ENCODE measurements around the gene RAB10.

- TF ChIP-seq CTCF (IDR thresholded peaks at IDR 0.05): no peak
- no peak for TF ChIP-seq POLR2A (IDR thresholded peaks at IDR 0.05)
- TF ChIP-seq POLR2AphosphoS5 (IDR thresholded peaks at IDR 0.05): no peak
- TF ChIP-seq EP300 (IDR thresholded peaks at IDR 0.05): no peak
Observed at GRCh38 chr2:26182887-26183630, 149.2 kb downstream of the RAB10 start.

Data from upper lobe of left lung (tissue), 4 donors.